ENCODE measurements around the gene RESF1. TPM values are rescaled to one million over a fixed set of nuclear protein-coding genes. Genes with fewer than 3 reads are reported as not detected.

The RESF1 gene
- total RNA-seq, 1 experiment from 2014 or later = 14.8 TPM

GRCh38 chr12:31950088-31950487 lies 9.1 kb upstream of the RESF1 start:
- Histone ChIP-seq H3K9ac (ENCODE audit: low read length) (no peak overlapping the region), H3K9me3 (ENCODE audit: low read length) (no peaks in the 10 kb centered on the region), H3K36me3 (ENCODE audit: low read depth, low read length) (no peaks in the 10 kb centered on the region), H3K27me3 (ENCODE audit: low read length) (no peaks in the 10 kb centered on the region), H3K79me2 (ENCODE audit: low read length) (no peaks in the 10 kb centered on the region), H3K4me2 (ENCODE audit: low read length) (no peak overlapping the region), H3K27ac (ENCODE audit: low read length) (no peak overlapping the region), H3F3A (ENCODE audit: low read length, unreplicated experiment) (no peaks in the 10 kb centered on the region), H2AFZ (ENCODE audit: low read length) (no peak overlapping the region), H4K20me1 (ENCODE audit: low read length) (no peaks in the 10 kb centered on the region), H3K4me3 (ENCODE audit: low read length) (no peak overlapping the region), H3K9me2 (replicated peaks; ENCODE audit: low read length) (no peaks in the 10 kb centered on the region), H3K4me1 (ENCODE audit: insufficient read depth, low read length) (no peaks in the 10 kb centered on the region)
- no peak for ATAC-seq
- TF ChIP-seq EZH2 (IDR thresholded peaks at IDR 0.05; ENCODE audit: low read length, unreplicated experiment) = no peak
- TF ChIP-seq, protein P1, sequence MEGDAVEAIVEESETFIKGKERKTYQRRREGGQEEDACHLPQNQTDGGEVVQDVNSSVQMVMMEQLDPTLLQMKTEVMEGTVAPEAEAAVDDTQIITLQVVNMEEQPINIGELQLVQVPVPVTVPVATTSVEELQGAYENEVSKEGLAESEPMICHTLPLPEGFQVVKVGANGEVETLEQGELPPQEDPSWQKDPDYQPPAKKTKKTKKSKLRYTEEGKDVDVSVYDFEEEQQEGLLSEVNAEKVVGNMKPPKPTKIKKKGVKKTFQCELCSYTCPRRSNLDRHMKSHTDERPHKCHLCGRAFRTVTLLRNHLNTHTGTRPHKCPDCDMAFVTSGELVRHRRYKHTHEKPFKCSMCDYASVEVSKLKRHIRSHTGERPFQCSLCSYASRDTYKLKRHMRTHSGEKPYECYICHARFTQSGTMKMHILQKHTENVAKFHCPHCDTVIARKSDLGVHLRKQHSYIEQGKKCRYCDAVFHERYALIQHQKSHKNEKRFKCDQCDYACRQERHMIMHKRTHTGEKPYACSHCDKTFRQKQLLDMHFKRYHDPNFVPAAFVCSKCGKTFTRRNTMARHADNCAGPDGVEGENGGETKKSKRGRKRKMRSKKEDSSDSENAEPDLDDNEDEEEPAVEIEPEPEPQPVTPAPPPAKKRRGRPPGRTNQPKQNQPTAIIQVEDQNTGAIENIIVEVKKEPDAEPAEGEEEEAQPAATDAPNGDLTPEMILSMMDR (conservative IDR thresholded peaks at IDR 0.05; ENCODE audit: low read depth, low read length) = no peak
- TF ChIP-seq EZH2phosphoT487 (IDR thresholded peaks at IDR 0.05; ENCODE audit: borderline replicate concordance, low read length) = no peak
- CTCF ChIA-PET = interaction anchor here (0.5 kb wide), 1 partner anchor 137 kb away, joined by 4 read pairs; no protein-coding TSS in a partner anchor
- no TSS peak for BruUV-seq (replicated peaks)
- POLR2A ChIA-PET (ENCODE audit: unreplicated experiment) = no interaction called here
- DNase-seq = no peak
- intact Hi-C loops (cut with micrococcal nuclease) = no loop called here

DNA sequence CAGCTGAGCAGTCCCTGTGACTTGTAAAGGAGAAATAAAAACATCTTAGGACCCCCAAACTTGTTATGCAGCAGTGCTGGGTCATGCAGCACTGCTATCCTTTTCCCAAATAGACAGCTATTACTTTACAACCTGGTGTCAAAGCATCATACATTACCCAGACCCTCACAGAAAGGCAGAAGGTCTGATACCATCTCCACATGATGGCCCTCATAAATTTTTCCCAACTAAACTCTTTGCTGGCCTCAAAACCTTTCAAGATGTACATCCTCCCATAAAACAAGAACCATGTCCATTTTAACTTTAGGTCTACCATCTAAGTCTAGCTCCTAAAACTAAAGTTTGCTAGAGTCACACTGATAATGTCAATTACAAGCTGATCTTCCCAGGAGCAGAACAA lies 8.7 kb upstream of the RESF1 start:
- ChIA-PET POLR2A (ENCODE audit: unreplicated experiment) (no interaction called here), CTCF (interaction anchor here (0.5 kb wide), 1 partner anchor 138 kb away, joined by 4 read pairs; no protein-coding TSS in a partner anchor)
- Histone ChIP-seq H3K4me3 (ENCODE audit: low read length) (no peak overlapping the region), H3K4me2 (ENCODE audit: low read length) (no peak overlapping the region), H3F3A (ENCODE audit: low read length, unreplicated experiment) (no peaks in the 10 kb centered on the region), H3K36me3 (ENCODE audit: low read depth, low read length) (no peaks in the 10 kb centered on the region), H3K4me1 (ENCODE audit: insufficient read depth, low read length) (no peaks in the 10 kb centered on the region), H3K9me2 (replicated peaks; ENCODE audit: low read length) (no peaks in the 10 kb centered on the region), H3K27ac (ENCODE audit: low read length) (no peak overlapping the region), H2AFZ (ENCODE audit: low read length) (no peak overlapping the region), H3K27me3 (ENCODE audit: low read length) (no peaks in the 10 kb centered on the region), H3K9ac (ENCODE audit: low read length) (no peak overlapping the region), H3K9me3 (ENCODE audit: low read length) (no peaks in the 10 kb centered on the region), H3K79me2 (ENCODE audit: low read length) (no peaks in the 10 kb centered on the region), H4K20me1 (ENCODE audit: low read length) (no peaks in the 10 kb centered on the region)
- no peak for DNase-seq
- BruUV-seq (replicated peaks) = no TSS peak
- no peak for TF ChIP-seq EZH2 (IDR thresholded peaks at IDR 0.05; ENCODE audit: low read length, unreplicated experiment)
- TF ChIP-seq, protein P1 (conservative IDR thresholded peaks at IDR 0.05; ENCODE audit: low read depth, low read length) = no peak
- no peak for TF ChIP-seq EZH2phosphoT487 (IDR thresholded peaks at IDR 0.05; ENCODE audit: borderline replicate concordance, low read length)
- intact Hi-C loops (cut with micrococcal nuclease) = no loop called here
- no peak for ATAC-seq

GRCh38 chr12:31951008-31951407 lies 8.2 kb upstream of the RESF1 start:
- H4K20me1 ChIP-seq (ENCODE audit: low read length) = no peaks in the 10 kb centered on the region
- ChIA-PET POLR2A (ENCODE audit: unreplicated experiment) (no interaction called here), CTCF (no interaction called here)
- no TSS peak for BruUV-seq (replicated peaks)
- no peak overlapping the region for H3K9ac ChIP-seq (ENCODE audit: low read length)
- intact Hi-C loops (cut with micrococcal nuclease) = no loop called here
- H3K79me2 ChIP-seq (ENCODE audit: low read length) = no peaks in the 10 kb centered on the region
- no peaks in the 10 kb centered on the region for H3K36me3 ChIP-seq (ENCODE audit: low read depth, low read length)
- TF ChIP-seq, protein P1 (conservative IDR thresholded peaks at IDR 0.05; ENCODE audit: low read depth, low read length) = no peak
- no peak overlapping the region for H2AFZ ChIP-seq (ENCODE audit: low read length)
- no peaks in the 10 kb centered on the region for H3K9me2 ChIP-seq (replicated peaks; ENCODE audit: low read length)
- no peaks in the 10 kb centered on the region for H3K27me3 ChIP-seq (ENCODE audit: low read length)
- H3F3A ChIP-seq (ENCODE audit: low read length, unreplicated experiment) = no peaks in the 10 kb centered on the region
- H3K4me3 ChIP-seq (ENCODE audit: low read length) = no peak overlapping the region
- DNase-seq = no peak
- H3K27ac ChIP-seq (ENCODE audit: low read length) = no peak overlapping the region
- no peak overlapping the region for H3K4me2 ChIP-seq (ENCODE audit: low read length)
- no peaks in the 10 kb centered on the region for H3K9me3 ChIP-seq (ENCODE audit: low read length)
- ATAC-seq = no peak
- no peaks in the 10 kb centered on the region for H3K4me1 ChIP-seq (ENCODE audit: insufficient read depth, low read length)

Measured in PC-3 (cell line).